GM12873 (cell line): Measurements from ENCODE around the gene DHFR.

Source experiments
- TF ChIP-seq, protein P1 (sequence below): IDR thresholded peaks from 2 replicates; pipeline ENCODE4 v1.5.1; 2012; ENCODE audit warnings: low read depth, mild to moderate bottlenecking, moderate library complexity, low read length, control low read depth; ENCODE audit not compliant: insufficient read depth; ENCODE audit errors: missing control alignments

Gene DHFR

DNA sequence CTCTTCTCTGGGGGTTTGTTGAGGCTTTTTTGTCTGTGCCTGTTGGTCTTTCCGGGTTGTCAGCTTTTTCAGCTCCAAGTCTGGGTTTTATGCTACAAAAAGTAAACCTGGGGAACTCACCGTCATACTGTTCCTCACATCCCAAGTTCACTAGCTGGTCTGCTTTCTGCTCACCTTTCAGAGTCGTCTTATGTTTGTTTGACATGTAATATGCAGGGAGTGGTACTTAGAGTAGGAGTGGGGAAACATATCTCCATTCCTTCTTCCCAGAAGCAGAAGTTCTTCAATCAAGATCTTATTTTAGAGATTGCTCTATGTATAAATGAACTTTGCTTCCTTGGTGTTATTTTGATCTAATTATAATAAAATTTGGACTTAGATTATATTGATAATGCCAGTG, 41.7 kb upstream of the DHFR start:
- TF ChIP-seq, protein P1, sequence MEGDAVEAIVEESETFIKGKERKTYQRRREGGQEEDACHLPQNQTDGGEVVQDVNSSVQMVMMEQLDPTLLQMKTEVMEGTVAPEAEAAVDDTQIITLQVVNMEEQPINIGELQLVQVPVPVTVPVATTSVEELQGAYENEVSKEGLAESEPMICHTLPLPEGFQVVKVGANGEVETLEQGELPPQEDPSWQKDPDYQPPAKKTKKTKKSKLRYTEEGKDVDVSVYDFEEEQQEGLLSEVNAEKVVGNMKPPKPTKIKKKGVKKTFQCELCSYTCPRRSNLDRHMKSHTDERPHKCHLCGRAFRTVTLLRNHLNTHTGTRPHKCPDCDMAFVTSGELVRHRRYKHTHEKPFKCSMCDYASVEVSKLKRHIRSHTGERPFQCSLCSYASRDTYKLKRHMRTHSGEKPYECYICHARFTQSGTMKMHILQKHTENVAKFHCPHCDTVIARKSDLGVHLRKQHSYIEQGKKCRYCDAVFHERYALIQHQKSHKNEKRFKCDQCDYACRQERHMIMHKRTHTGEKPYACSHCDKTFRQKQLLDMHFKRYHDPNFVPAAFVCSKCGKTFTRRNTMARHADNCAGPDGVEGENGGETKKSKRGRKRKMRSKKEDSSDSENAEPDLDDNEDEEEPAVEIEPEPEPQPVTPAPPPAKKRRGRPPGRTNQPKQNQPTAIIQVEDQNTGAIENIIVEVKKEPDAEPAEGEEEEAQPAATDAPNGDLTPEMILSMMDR, result no peak

DNA sequence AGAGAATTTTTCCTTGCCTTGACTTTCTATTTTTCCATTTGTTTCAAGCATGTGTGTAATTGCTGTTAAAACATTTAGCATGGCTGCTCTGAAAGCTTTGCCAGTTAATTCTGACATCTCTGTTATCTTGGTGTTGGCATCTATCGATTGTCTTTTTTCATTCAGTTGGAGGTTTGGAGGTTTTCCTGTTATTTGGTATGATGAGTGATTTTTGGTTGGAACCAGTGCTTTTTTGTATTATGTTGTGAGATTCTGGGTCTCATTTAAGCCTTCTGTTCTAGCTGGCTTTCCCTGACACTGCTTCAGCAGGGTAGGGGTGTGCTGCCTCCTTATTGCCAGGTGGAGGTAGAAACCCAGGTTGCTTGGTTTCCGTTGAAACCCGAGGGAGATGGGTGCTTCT, 40.9 kb upstream of the DHFR start:
- TF ChIP-seq, protein P1, result no peak

DNA sequence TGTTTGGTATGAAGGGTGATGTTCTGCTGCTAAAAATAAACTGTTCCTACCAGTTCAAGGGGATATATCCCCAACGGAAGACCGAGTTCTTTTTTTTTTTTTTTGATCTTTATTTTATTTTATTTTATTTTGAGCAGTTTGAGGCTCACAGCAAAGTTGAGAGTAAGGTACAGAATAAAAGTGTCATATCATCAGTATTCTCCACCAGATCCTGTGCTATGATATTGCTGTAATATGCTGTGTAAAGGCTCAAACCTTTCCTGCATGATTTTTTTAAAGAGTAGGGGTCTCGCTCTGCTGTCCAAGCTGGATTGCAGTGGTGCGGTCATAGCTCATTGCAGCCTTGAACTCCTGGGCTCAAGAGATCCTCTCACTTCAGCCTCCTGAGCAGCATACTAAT, 34.8 kb upstream of the DHFR start:
- TF ChIP-seq, protein P1, result no peak

DNA sequence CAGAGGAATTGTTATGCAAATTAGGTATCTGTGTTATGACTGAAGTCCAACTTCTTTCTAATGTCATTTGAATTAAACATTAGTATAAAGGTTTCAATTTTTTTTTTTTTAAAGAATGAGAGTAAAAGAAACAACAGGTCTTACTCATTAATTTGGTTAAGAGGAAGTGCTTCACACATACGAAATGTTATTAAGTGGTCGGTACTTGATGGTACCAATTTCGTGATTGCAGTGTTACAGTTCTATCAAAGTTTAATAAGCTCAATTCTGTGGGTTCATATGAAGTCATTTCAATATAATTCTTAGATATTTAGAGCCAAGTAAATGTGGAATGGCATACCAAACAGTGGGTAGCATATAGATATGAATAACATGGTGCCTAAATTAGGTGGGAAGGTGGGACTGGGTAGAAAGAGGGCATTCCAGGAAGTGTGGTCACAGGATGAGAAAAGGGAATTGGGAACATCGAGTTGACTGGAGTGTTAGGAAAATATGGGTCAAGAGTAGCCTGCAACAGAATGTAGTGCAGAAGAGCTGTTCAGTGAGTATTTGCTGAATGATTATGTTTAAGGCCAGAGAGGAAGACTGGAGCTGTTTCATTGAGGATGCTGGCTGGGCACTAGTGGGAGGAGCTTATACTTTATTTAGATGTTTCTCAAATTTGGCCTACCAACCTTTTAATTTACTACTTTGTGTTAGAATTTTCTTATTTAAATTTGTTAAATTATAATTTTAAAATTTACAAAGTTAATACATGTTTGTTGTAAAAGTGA, 34.1 kb upstream of the DHFR start:
- TF ChIP-seq, protein P1, result no peak

DNA sequence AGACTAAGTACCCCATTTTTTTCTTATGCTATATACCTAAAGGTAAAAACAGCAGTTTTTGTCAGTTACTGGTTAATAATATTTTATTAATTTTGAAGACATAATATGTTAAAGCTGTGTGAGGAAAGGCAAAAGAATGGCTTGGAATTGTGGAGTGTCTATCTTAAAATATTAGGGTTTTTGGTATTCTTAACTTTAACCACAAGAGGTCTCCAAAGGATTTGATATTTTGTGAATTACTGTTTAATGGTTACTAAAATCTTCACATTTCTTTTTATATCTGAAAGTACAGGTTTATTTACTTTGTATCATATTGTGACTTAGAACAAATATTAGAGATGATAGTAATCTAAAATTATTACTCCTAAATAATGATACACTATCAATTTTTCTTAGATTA, 32.0 kb upstream of the DHFR start:
- TF ChIP-seq, protein P1, result peak; percentile 14

DNA sequence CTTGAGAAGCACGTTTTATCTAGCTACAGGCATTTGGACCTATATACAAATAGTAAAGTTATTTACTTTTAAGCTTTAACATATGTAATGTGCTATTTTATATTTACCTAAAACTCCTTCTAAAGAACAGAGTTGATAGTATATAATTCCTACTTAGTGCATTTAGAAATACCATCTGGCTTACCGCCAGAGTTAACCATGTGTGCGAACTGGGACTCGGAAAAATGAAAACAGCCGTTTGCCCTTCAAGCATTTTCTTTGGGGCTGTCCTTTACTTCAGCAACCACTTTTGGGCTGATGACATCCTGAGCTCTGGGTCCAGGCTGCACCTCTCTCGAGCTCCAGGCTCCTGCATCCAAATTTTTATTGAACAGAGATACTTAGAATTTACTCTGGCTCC, 21.9 kb upstream of the DHFR start:
- TF ChIP-seq, protein P1, result no peak

DNA sequence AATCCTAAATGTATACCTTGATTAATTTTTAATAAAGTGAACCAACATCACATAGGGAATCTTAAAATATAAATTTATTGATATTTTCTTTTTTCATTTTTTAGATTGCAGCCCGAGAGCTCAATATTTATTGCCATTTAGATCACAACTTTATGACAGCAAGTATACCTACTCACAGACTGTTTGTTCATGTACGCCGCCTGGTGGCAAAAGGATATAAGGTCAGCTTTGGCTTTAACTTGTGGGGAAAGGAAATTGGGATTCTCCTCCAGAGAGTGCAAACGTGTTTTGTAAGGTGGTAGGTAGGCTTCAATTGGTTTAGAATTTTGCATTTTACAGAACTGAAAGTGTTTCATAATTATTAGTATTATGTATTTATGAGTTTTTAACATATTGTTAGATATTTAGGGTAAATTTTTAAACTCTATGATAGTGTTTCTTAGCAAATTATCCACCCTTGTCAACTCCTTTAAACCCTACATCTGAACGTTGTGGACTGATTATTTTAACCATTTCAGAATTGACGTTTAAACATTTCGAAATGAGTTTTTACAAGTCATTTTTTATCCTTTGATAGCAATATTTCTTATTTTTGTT, 17.5 kb upstream of the DHFR start:
- TF ChIP-seq, protein P1, result peak; percentile 81
